RKO (cell line): ENCODE measurements around the gene PDE11A.

Experiments used
- DNase-seq: peaks from one replicate; pipeline ENCODE4 v3.0.0-alpha.2; 2016; ENCODE audit warnings: low spot score

Gene PDE11A

DNA sequence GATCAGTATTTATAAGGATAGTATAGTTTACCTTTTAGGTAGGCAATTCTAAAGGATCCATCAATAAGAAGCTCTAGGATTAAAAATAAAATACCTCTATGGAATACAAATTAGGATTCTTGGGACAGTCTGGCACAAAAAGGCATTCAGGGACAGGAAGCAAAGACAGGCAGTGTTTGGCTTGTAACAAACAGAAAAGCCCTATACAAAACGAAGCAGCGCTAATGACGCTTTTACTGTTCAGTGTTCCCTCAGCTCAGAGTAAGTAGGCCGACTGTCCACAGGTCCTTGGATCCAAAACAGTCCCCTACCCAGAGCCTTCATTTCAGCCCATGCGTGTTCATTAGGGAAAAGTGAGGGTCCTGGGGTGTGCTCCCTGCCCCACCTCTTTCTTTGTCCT, 443.7 kb downstream of the PDE11A start:
- DNase-seq, result no peak

DNA sequence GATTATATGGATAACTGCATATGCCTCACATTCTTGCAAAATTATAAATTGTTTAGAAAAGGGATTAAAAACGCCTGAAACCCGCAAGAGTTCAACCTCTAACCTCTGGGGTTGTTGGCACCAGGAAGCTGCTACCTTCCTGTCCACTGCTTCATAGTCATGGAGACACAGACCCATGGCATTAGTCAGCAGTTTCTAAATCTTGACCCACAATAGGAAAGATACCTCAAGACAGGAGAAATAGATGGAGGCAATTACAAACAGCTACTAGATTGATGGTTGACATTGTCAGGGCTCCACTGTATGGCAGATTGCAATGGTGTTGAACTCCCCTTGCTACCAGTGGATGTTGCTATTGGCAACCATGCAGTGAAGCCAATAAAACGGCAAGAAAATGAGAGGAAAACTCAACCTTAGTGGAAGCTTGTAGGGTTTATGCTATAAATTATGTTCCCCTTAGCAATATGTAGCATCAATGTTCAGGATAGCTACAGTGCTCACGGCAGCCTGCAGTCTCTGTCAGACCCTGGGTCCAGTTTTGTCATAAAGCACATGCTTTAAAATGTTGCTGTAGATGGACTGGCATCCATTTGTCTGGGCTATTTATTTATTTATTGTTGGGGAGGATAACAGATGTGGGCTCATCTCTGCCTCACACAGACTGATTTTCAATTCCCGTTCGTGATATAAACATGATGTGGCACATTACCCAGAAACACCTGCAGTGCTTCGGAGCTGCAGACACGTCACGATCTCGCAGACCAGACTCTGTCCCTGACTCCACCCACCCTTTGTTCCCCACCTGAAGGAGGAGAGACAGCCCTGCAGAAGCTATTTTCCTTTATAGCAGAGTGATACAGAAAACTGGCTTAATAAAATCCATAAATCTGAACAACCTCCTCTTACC, 446.6 kb downstream of the PDE11A start:
- no peak for DNase-seq

DNA sequence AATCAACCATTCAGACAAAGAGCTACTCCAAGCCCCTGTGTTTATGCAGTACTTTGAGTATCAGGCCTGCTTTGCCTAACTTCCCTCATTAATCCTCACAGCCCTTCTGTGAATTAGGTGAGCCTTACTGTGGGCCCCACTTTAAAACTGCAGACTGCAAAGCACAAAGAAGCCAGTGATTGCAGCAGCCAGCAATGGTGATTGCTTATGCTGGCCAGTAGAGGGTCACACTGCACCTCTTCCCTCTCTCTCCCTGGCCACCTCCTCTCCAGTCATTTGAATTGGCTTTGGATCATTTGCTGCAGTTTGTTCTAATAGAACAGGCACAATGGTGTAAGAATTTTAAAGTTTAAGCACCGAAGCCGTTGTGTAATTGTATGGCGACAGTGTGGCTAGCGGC, 450.1 kb downstream of the PDE11A start:
- DNase-seq, result no peak

DNA sequence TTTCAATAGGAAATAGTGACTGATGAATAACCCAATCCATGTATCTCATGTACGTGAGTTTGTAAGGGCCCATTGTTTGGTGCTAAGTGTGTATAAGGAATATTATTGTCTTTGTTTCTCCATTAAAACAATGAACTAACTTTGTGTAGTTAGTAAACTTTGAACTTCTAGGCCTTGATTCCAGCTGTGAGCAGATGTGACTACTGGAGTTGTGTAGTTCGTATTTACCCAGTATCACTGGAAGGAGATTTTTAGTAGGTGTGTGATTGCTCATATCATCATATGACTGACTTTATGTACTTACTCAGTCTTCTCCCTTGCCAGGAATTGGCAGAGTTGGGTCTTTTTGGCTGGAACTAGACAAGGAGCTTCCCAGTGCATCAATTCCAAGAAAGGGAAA, 452.6 kb downstream of the PDE11A start:
- peak; percentile 18 for DNase-seq

DNA sequence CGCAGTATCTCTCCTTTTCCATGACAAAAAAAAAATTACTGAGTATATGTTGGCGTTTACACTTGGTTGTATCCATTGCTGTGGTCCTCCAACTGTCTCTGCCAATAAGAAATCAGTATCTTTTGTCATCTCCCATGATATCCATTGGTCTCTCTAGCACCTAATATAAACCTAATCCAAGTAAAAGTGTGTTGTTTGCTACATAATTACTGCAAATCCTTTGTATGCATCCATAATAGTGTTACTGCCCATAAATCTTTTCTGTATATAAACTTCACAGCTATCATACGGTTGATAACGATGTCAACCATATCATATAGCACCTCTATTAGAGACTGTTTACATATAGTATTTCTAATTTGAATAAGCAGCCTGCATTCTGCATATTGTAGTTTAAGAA, 453.1 kb downstream of the PDE11A start:
- no peak for DNase-seq

DNA sequence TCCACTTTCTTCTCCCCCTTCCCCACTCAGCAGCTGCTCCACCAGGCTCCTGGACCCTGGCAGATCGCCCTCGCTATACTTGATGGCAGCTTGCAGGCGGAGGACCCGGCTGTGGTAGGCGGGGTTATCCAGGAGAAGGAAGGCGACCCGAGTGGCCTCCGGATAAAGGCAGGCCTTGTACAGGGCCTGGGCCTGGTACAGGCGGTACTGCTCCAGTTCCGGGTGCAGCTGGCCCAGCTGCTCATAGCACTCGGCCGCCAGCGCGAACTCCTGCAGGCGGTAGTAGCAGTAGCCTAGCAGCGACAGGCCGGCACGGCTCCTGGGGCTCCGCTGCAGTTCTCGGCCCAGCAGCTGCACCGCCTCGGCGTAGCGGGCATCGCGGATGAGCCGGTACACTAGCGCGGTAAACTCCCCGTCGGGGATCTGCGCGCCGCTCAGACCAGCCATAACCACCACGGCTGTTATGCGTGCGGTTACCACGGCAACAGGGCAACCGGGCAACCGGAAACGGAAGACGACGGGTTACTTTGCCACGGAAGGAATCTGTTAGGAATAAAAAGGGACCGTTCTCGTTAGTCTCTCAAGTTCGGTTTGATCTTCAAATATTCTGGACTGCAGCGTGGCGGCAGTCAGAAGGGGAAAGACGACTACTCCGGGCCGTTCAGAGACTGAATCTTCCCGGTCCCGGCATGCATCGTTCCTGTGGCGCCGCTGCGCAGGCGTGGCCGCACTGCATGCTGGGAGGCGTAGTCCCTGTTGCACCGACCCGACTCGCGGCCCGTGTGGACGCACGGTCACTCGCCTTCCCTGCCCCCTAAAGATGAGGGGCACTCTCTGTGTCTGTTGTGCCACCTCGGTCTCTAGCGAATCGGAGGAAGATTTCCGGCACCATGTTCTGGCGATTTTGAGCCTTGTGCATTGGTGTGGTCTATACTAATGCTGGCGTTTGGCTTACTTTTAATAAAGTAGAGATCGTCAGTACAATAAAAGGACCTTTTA, 454.0 kb downstream of the PDE11A start:
- DNase-seq, result peak; percentile 80

DNA sequence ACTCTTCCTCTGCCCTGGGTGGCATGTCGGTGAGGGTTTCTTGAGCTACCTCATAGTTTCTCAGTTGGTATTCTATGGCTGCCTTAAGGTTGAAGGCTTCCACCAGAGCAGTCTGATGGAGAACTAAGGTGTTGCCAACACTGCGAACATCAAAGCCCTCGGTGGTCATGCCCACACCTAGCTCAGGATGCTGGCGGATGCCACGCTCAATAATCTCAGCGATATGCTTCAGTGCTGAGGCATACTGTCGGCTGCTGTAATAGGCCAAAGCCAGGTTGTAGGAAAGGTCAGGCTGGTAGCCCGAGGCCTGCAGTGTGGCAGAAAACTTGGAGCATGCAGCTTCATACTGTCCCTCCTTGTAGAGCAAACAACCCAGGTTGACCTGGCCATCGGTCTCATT, 454.7 kb downstream of the PDE11A start:
- DNase-seq, result no peak

DNA sequence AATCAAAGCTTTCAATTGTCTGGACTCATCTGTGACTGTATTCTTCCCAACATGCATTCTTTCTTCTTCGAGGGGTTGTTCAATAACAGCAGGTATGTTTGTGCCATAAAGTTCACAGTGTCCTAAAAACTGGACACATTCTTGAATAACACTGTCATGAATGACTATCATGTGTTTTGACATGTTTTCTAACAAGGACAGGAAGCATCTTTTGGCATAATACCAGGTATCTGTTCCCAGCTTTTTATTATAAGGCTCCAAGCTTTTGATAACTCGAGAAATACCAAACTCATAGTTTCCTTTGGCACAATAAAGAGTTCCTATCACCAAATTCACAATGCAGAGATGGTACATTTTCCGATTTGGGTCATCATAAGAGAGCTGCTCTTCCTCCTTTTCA, 455.8 kb downstream of the PDE11A start:
- DNase-seq, result no peak

DNA sequence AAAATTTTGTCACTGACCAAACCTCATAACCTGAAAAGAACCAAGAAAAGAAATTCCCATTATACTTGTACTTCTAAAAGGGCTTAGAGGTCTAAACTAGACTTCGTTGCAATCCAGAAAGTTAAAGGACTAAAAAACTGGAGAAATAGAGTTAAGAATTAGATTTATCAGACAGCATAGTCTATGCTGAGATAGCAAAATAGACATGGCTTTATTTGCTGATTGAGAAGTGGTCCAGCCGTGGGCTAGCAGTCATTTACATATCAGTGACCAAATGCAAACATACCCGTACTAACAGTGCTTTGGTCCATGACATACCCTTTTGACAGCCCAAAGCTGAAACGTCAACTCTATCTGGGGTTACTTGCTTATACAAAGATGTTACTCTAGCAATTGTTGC, 456.5 kb downstream of the PDE11A start:
- no peak for DNase-seq

DNA sequence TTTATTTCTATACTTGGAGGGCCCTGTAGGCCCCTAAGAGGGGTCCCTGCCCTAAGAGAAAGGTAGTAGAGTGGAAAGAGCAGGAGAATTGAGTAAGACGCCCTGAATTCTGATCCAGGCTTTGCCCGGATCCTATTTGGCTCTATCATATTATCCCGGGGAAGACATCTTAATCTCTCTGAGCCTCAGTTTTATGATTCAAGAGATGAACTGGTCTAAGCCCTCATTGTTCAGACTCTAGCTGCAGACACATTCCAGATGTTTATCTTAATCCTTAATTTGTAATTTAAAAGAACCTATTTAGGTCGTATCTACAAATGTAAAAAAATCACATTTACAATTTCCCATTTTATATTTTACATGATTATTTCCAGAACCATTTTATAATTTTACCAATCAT, 459.9 kb downstream of the PDE11A start:
- no peak for DNase-seq

DNA sequence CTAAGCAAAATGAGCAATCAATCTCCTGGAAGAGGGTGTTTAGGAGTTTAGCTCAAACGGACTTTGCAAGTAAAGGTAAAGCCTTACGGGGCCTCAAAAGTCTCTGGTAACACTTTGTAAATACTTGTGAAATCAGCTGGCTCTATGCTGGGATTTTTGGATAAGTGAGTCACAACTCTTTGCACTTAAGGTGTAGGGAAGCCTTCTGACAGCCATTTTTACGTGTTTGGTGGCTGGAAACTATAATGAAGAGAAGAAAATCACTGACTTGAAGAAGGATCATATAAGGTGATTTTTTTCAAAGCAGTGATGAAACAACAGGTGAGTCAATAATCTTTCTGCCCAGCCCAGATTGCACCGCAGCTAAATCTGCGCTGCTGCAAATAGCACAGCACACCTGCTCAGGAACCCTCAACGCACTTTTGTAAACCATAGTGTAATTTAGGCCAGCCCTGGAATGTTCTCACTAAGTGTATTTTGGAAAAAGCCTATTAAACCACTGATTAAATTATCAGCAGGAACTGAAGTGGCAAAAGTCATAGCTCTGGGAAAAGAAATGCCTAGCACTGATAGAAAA, 461.2 kb downstream of the PDE11A start:
- DNase-seq, result no peak

DNA sequence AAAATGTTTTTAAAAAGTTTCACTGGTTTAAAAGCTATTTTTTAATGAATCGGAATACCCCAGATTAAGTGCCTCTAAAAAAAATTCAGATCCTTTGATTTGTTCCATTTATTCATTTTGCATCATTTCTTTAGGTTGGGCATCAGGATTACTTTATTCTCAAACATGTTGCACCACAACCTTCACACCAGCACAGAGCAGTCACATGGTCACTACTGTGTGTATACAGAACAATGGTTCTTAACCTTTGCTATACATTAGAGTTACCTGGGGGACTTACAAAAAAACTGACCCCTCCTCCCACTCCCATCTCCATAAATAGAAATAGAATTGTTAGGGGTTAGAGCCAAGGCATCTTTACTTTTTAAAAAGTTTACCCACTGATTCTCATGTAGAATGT, 461.8 kb downstream of the PDE11A start:
- no peak for DNase-seq

DNA sequence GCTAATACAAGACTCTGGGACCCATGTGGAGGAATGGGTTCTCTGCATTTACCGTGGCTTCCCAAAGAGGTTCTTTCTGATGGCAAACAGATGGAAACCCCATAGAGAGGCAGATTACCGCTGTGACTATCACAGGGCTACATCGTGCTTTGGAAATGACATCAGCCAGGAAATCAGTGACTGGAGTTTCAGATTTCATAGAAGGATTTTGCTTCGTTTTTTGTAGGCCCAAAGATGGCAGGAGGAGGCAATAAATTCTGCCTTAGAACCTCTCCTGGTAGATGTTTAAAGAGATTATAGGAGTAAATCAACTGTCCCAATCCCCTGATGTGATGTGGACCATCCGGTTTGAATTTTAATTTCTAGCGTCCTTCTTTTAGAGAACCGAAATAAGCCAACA, 465.9 kb downstream of the PDE11A start:
- no peak for DNase-seq

DNA sequence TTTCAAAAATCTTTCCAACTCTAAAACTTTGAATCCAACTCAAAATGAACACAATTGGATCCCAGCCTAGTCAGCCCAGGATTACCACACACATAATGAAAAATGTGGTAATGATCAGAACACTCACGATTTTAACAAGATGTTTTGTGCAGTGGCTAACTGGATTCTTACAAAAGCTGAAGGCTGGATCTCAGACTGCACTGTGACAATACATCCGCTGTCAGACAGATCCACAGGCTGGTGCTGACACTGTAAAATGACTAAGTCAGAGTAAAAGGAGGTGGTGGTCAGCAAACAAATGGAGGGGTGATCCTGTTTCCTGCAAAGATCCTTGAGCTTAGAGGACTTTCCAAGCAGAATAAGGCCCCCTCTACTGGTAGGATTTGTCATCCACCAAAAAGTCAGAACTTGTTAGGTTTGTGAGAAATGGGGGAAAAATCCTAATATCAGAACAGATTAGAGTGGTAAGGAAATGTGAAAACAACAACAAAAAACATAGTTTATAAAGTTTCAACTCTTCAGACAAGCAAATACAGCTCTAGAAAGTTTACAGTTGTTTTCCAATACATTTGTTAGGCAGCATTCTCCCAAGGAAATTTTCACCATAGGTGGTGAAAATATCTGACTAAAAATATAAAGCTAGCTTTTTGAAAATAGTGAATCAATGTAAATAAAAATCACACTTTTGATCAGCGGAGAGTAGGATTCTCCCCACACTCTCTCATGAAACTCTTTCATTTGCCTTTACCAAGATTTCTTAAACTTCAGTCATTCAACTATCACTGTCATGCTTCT, 468.1 kb downstream of the PDE11A start:
- peak; percentile 63 for DNase-seq

DNA sequence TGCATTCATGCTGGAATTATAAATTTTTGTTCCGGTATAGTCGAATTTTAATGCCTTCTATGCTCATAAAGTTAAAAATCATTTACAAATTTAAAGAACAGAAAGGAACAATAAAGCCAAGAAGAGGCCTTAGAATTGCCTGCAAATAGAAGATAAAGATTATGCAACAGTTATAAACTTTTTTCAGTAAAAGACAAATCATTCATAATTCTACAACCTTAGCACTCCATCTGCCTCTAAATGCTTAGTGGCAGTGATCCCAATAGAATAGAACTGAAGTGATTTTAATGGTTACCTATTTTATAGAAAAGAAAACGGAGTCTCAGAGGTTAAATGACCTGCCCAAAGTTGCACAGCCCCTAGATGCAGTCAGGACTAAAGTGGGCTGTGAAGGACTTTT, 468.8 kb downstream of the PDE11A start:
- DNase-seq, result no peak

DNA sequence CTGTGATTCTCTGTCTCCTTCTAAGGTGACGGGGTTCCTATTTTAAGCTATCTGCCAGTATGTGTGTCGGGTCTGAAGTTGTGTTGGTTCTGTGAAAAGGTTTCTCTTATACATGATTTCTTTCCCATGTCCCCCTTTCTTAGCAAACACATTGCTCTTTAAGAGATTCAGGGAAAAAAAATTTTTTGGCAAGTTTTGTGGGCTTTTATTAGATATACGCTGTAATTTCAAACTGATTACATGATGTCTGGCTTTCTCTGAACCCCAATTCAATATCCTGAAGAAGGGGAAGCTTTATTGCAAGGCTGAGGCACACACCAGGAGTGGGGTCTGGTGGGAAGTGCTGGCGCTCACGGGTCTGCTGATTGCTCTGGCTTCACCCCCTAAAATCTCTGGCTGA, 469.4 kb downstream of the PDE11A start:
- DNase-seq, result no peak

DNA sequence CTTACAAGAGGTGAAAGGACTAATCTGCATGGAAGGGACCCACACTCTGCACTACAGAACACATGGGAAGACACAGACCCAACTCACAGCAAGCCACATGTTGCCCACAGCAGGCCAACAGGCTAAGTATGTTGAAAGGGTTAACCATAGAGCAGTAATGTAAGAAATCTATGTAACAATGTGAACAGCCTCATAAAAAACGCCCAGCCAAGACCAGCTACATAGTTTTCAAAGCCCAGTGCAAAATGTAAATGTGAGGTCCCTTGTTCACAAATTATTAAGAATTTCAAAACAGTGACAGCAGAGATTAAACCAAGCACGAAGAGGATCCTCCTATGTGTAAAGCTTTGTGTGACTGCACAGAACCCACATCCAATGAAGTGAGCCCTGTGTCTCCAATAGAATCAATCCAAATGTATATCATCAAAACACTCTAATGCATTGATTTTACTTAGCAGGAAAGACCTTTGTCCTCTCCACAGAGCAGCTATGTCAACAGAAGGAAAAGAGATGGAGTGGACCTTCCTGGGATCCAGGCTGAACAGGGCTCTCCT, 469.9 kb downstream of the PDE11A start:
- DNase-seq, result no peak

DNA sequence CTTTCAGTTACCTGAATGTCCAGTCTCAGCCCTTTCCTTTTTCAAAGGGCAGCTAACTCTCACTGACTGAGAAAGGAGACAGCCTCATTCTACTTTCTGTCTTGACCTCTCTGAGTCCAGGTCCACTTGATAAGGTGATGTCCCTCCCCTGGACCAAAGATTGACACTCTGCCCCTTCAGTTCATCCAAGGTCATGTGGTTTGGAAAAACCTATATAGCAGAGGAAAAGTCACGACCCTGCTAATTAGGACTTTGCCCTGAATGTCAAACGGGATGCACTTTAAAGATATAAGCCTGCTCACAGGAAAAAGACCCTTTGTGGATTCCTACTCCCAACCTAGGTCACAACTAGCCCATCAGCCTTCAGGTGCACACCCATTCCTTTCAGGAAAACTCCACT, 471.7 kb downstream of the PDE11A start:
- no peak for DNase-seq

DNA sequence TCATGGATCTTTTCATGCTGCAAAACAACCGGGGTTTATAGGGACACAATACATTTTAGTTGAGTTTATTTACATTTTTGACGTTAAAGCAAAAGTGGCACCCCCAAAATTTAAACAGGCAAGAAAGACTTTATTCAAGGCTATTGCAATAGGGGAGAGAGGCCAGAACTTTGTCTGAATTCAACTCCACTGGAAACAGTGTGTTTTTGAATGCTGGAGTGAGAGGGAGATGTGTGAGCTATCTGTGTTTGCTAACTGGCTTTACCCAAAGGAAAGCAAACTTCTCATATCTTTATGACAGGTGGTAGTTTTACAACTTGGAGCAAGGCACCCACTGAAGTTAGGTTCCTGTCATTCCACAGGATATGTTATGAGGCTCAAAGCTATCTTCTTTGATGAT, 472.6 kb downstream of the PDE11A start:
- no peak for DNase-seq

DNA sequence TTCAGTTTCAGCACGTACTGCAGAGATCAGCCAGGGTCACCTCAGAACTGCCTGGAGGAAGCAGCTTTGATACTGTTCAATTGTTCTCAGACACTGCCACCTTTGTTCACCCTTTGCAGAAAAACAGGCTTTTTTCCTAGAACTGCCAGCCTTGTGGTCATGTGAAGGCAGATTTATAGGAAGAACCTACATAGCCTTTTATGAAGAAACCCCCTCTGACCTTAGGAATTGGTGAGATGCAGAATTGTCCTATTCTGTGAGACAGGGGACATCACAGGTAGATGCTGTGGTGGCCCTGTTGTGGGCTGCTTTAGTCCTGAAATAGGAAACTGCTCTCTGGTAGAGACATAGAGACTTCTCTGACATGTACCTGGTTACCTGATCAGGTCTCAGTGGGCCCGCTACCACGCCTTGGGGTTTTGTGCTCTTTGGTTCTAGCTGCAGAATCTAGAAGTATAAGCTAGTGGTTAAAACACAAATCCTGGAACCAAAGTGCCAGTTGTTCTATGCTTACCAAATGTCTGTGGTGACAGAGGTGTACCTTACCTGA, 473.4 kb downstream of the PDE11A start:
- DNase-seq, result no peak
